Kidney capillary endothelial cell (primary cell): ENCODE measurements around the gene MRPL49.
"Not testable (repeated sequence)": the region's sequence is repeated elsewhere in the genome, so short reads cannot be mapped to it uniquely, and the experiment has no call there.

Source experiments
- DNase-seq: peaks from one replicate; pipeline ENCODE4 v3.0.0-alpha.2; 2018; ENCODE audit warnings: low spot score

The MRPL49 gene

DNA sequence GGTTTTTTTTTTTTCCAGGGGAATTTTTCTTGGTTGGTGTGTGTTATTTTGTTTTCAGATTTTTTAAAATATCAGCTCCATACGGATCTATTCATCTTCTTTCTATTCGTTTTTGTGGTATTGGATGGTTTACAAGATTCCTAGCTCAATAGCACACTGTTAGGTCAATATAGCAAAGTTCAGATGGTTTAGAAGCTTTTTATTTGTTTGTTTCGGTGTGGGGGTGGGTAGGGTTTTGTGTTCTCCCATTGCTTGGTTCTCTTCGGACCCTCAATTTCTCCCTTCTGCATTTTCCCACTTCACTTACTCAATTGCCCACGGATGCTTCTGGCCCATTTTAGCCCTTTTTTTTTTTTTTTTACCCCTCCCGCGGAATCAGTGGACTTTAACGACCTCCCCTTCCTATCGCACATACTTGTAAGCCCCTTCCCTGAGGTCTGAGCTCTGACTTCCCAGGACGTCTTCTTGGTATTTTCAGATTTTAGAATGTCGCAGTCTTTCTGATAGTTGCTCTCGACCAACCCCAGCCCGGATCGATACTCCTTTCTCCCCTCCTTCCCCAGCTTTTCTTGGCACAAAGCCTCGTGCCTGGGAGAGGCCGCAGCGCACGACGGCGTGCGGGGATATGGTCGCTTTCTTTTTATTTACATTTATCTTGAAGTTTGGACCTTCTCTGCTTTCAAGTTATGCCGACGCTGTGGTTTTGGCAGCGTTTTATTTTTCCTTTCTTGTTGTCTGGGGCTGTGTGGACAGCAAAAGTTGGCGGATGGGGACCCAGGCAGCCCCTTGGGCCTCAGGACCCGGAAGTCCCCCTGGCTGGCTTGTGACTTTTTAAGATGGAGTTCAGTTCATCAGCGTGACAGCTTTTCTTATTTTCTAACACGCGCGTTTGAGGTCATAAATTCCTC, 43.5 kb downstream of the MRPL49 start:
- no peak for DNase-seq

DNA sequence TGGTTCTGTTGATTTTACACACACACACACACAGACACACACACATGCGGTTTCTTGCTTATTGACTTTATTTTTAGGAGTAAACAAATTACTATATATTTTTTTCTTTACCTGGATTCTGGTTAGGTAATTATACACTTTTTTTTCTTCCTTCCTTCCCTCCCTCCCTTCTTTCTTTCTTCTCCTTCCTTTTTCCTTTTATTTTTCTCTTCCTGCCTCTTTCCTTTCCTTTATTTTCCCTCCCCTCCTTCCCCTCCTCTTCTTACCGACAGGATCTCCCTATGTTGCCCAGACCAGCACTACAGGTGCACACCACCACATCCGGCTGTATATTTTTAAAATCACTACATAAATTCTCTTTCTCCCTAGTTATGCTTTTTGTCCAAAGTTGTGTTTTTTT, 44.8 kb downstream of the MRPL49 start:
- no peak for DNase-seq

DNA sequence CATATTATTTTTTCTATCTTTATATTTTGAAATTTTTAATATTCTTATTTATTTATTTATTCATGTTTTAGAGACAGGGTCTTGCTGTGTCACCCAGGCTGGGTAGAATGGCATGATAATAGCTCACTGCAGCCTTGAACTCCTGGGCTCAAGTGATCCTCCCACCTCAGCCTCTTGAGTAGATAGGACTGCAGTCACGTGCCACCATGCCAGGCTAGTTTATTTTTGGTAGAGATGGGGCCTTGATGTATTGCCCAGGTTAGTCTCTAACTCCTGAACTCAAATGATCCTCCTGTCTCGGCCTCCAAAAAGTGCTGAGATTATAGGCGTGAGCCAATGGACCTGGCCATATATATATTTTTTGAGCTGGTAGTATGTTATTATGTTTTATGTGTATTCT, 45.5 kb downstream of the MRPL49 start:
- no peak for DNase-seq

DNA sequence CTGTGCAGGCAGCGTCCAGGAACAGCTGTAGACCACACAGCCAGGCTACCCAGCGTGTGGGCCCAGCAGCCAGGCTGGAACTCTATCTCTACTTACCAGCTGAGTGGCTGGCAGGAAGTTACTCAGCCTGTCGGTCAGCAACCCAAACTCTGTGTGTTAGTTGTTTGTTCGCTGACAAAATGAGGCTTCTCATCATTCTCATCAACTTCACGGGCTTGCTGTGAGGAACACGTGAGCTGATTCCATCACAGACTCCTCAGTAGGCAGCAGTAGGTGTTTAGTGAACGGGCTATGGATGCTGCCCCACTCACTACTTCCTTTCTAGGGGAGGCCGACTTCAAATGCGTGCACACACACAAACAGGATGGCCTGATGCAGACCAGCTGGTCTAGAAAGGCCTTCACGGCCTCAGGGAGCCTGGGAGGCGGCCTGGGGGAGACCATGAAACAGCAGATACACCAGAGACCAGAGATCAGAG, 47.1 kb downstream of the MRPL49 start:
- peak; percentile 66 for DNase-seq

DNA sequence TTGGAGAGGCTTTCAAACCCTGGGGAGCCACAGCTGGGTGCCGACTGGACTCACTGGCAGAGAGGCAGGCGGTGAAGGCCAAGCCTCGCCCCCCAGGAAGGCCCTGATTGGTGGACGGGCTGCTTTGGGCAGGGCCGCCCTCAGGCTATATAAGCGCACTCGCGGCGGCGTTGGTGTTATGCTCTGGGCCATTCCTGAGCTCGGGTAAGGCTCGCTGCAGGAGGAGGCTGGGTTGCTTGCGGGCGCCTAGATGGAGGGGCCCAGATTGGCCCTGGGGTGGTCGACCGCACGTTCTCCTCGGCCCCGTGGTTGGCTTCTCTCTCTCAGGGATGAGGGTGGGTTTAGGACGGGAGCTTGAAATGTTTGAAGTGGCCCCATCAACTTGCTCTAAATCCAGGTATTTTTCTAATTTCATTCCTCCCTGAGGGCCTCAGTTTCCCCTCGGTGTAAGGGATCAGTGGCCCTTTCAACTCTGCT, 48.0 kb downstream of the MRPL49 start, which contains the start of gene SPDYC:
SPDYC (plus strand) TSS at position 176 of the 477 bp plus-strand sequence. CDS start 1,125 bp downstream, outside the sequence.
- no peak for DNase-seq

DNA sequence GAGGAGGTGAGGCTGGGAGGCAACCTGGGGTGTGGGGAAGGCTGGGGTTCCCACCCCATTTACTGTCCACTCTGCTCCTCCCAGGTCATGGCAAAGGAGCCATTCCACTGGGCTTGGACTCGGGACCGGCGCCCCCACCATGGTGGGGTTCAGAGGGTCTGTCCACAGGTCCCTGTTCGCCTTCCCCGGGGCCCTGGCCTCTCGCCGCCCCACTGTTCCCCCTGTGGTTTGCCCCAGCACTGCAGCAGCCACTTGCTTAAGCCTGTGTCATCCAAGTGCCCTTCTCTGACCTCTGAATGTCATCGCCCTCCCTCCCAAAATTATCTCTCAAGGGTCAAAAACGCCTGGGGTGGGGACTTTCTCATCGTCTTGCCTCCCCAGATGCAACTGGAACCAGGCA, 50.5 kb downstream of the MRPL49 start:
- no peak for DNase-seq

DNA sequence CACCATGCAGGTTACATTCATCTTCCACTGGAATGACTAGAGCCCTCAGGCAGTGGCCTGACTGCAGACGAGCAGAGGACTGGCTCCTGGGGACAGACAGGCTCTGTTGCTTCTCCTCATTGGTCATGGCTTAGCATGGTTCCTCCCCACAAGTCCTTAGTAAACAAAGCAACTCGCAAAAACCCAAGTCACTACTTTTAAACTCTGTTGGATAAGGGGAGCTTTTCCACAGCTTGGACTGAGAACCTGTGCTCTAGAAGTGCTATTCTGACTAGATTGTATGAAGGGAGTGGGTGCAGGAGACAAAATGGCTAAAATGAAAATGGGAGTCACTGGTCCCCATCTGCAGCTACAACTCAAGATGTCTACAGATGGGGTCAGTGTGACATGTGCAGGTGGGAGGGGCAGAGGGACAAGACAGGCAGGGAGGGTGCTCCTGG, 52.5 kb downstream of the MRPL49 start:
- not testable (repeated sequence) for DNase-seq
